ENCODE measurements around the gene ASIC1.

The ASIC1 gene

GRCh38 chr12:50052544-50052943, 4.9 kb upstream of the ASIC1 start:
- H3K9me3 ChIP-seq (ENCODE audit: control insufficient read depth, low read length), result no peaks in the 10 kb centered on the region
- H3K4me3 ChIP-seq (ENCODE audit: extremely low read depth, insufficient read depth, low read length, poor library complexity, severe bottlenecking), result no peak overlapping the region
- H3K36me3 ChIP-seq (ENCODE audit: control insufficient read depth, insufficient read depth, low read length), result no peaks in the 10 kb centered on the region
- no peak overlapping the region for H3K27ac ChIP-seq (ENCODE audit: low read depth, low read length, severe bottlenecking)
- peaks cover 16% of the 10 kb centered on the region for H3K4me1 ChIP-seq (ENCODE audit: control insufficient read depth, insufficient read depth, low read length, poor library complexity, severe bottlenecking)

- no peak overlapping the region for H3K4me3 ChIP-seq (ENCODE audit: extremely low read depth, insufficient read depth, low read length, poor library complexity, severe bottlenecking)
- H3K36me3 ChIP-seq (ENCODE audit: control insufficient read depth, insufficient read depth, low read length), result no peaks in the 10 kb centered on the region
- WGBS, 2 experiments (ENCODE audit: insufficient coverage in 2 of 2), result 84 to 92% methylated on average over 3 to 7 of the region's 7 CpGs
- H3K4me1 ChIP-seq (ENCODE audit: control insufficient read depth, insufficient read depth, low read length, poor library complexity, severe bottlenecking), result peaks cover 17% of the 10 kb centered on the region
- no peaks in the 10 kb centered on the region for H3K9me3 ChIP-seq (ENCODE audit: control insufficient read depth, low read length)
- no peak overlapping the region for H3K27ac ChIP-seq (ENCODE audit: low read depth, low read length, severe bottlenecking)
Measured at GRCh38 chr12:50052964-50053363, 4.4 kb upstream of the ASIC1 start.

- no peak overlapping the region for H3K4me3 ChIP-seq (ENCODE audit: extremely low read depth, insufficient read depth, low read length, poor library complexity, severe bottlenecking)
- no peaks in the 10 kb centered on the region for H3K9me3 ChIP-seq (ENCODE audit: control insufficient read depth, low read length)
- H3K4me1 ChIP-seq (ENCODE audit: control insufficient read depth, insufficient read depth, low read length, poor library complexity, severe bottlenecking), result peaks cover 19% of the 10 kb centered on the region
- no peaks in the 10 kb centered on the region for H3K36me3 ChIP-seq (ENCODE audit: control insufficient read depth, insufficient read depth, low read length)
- 82 to 89% methylated on average over 1 of the region's 1 CpG for WGBS, 2 experiments (ENCODE audit: insufficient coverage in 2 of 2)
- no peak overlapping the region for H3K27ac ChIP-seq (ENCODE audit: low read depth, low read length, severe bottlenecking)
Measured at GRCh38 chr12:50053583-50053982, 3.8 kb upstream of the ASIC1 start.

DNA sequence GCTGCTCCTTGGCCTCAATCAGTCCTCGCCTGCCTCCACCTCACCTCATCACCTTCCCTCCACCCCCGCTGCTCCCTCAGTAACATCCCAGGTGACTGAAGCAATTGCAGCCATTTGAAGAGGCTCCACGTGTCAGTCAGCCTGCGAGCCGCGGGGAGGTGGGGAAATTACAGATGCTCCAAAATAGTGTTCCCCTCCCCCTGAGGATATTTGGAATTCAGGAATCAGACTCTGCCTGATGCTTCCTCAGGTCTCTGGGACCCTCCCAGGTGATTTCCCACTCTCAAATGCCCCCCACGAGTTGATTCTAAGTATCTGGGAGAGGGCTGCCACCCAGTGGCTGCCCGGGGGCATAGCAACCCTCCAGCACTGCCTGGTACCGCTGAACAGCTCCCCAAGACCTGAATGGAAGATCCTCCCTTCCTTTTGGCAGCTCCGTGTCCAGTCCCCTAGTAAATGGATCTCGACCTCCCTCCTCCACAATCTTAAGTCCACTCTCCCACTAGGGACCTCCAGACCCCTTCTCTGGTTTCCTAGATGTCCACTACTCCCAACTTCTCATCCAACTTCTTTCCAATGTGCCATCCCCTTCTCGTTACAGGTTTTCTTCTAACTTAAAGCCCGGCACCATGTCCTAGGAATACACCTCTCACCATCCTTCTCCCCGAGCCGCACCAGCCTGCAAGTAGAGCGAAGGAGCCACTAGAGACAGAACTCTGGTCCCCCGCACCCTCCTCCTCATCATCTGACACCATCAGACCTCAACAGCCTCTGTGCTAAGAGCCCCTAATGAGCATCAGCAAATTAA, 1.4 kb upstream of the ASIC1 start:
- 15% methylated on average over 13 to 14 of the region's 17 CpGs for WGBS, 2 experiments (ENCODE audit: insufficient coverage in 2 of 2)
- no peak overlapping the region for H3K4me3 ChIP-seq (ENCODE audit: extremely low read depth, insufficient read depth, low read length, poor library complexity, severe bottlenecking)

DNA sequence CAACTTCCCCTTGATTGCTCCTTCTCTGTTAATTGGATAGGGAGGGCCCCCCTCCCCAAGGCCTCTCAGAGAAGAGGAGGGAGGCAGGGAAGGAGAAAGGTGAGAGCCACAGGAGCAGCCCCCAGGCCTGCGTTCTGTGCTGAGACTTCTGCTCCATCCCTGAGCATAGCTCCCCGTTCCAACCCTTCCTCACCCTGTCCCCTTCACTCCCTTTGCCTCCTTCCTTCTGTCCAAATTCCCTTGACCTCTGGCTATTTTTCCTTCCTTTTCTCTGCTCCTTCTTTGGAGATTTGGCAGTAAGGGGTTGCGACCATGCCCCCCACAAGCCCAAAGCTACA, 788 bp upstream of the ASIC1 start:
- H3K4me3 ChIP-seq (ENCODE audit: extremely low read depth, insufficient read depth, low read length, poor library complexity, severe bottlenecking), result peak overlapping the region; percentile 59
- no peaks in the 10 kb centered on the region for H3K9me3 ChIP-seq (ENCODE audit: control insufficient read depth, low read length)
- 0% methylated on average over 2 of the region's 3 CpGs; no CpG with 5 or more reads in 1 of the 2 experiments for WGBS, 2 experiments (ENCODE audit: insufficient coverage in 2 of 2)
- H3K4me1 ChIP-seq (ENCODE audit: control insufficient read depth, insufficient read depth, low read length, poor library complexity, severe bottlenecking), result peaks cover 16% of the 10 kb centered on the region
- no peak overlapping the region for H3K27ac ChIP-seq (ENCODE audit: low read depth, low read length, severe bottlenecking)
- H3K36me3 ChIP-seq (ENCODE audit: control insufficient read depth, insufficient read depth, low read length), result no peaks in the 10 kb centered on the region

More for the DNA sequence above, 1.4 kb upstream of the ASIC1 start:
- Histone ChIP-seq H3K36me3 (ENCODE audit: control insufficient read depth, insufficient read depth, low read length) (no peaks in the 10 kb centered on the region), H3K27ac (ENCODE audit: low read depth, low read length, severe bottlenecking) (no peak overlapping the region), H3K4me1 (ENCODE audit: control insufficient read depth, insufficient read depth, low read length, poor library complexity, severe bottlenecking) (peaks cover 21% of the 10 kb centered on the region), H3K9me3 (ENCODE audit: control insufficient read depth, low read length) (no peaks in the 10 kb centered on the region)

GRCh38 chr12:50057896-50058670, 687 bp downstream of the ASIC1 start:
- Histone ChIP-seq H3K9me3 (ENCODE audit: control insufficient read depth, low read length) (no peaks in the 10 kb centered on the region), H3K27ac (ENCODE audit: low read depth, low read length, severe bottlenecking) (no peak overlapping the region), H3K4me1 (ENCODE audit: control insufficient read depth, insufficient read depth, low read length, poor library complexity, severe bottlenecking) (peaks cover 16% of the 10 kb centered on the region), H3K36me3 (ENCODE audit: control insufficient read depth, insufficient read depth, low read length) (no peaks in the 10 kb centered on the region), H3K4me3 (ENCODE audit: extremely low read depth, insufficient read depth, low read length, poor library complexity, severe bottlenecking) (peak overlapping the region; percentile 59)
- WGBS, 2 experiments (ENCODE audit: insufficient coverage in 2 of 2), result 28 to 38% methylated on average over 11 to 14 of the region's 30 CpGs

DNA sequence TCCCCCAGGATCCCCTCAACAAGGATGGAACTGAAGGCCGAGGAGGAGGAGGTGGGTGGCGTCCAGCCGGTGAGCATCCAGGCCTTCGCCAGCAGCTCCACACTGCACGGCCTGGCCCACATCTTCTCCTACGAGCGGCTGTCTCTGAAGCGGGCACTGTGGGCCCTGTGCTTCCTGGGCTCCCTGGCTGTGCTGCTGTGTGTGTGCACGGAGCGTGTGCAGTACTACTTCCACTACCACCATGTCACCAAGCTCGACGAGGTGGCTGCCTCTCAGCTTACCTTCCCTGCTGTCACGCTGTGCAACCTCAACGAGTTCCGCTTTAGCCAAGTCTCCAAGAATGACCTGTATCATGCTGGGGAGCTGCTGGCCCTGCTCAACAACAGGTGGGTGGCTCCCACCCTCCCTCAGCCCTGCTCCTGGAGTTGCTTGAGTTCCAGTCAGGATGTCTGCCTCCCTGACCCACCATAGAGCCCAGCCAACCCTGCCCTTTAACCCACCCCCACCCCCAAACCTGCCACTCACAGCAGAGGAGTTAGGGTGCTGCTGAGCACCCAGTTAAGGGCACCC, 1.4 kb downstream of the ASIC1 start:
- H3K4me3 ChIP-seq (ENCODE audit: extremely low read depth, insufficient read depth, low read length, poor library complexity, severe bottlenecking), result no peak overlapping the region
- no peaks in the 10 kb centered on the region for H3K36me3 ChIP-seq (ENCODE audit: control insufficient read depth, insufficient read depth, low read length)
- H3K9me3 ChIP-seq (ENCODE audit: control insufficient read depth, low read length), result no peaks in the 10 kb centered on the region
- WGBS, 2 experiments (ENCODE audit: insufficient coverage in 2 of 2), result 92 to 95% methylated on average over 12 to 15 of the region's 15 CpGs
- peaks cover 16% of the 10 kb centered on the region for H3K4me1 ChIP-seq (ENCODE audit: control insufficient read depth, insufficient read depth, low read length, poor library complexity, severe bottlenecking)
- H3K27ac ChIP-seq (ENCODE audit: low read depth, low read length, severe bottlenecking), result no peak overlapping the region

- Histone ChIP-seq H3K36me3 (ENCODE audit: control insufficient read depth, insufficient read depth, low read length) (no peaks in the 10 kb centered on the region), H3K27ac (ENCODE audit: low read depth, low read length, severe bottlenecking) (no peak overlapping the region), H3K9me3 (ENCODE audit: control insufficient read depth, low read length) (no peaks in the 10 kb centered on the region), H3K4me3 (ENCODE audit: extremely low read depth, insufficient read depth, low read length, poor library complexity, severe bottlenecking) (no peak overlapping the region), H3K4me1 (ENCODE audit: control insufficient read depth, insufficient read depth, low read length, poor library complexity, severe bottlenecking) (peaks cover 16% of the 10 kb centered on the region)
- 62 to 65% methylated on average over 4 to 6 of the region's 12 CpGs for WGBS, 2 experiments (ENCODE audit: insufficient coverage in 2 of 2)
Measured at GRCh38 chr12:50059440-50060119, 2.2 kb downstream of the ASIC1 start.

GRCh38 chr12:50060120-50060468, 2.7 kb downstream of the ASIC1 start:
- peaks cover 16% of the 10 kb centered on the region for H3K4me1 ChIP-seq (ENCODE audit: control insufficient read depth, insufficient read depth, low read length, poor library complexity, severe bottlenecking)
- H3K36me3 ChIP-seq (ENCODE audit: control insufficient read depth, insufficient read depth, low read length), result no peaks in the 10 kb centered on the region
- 83 to 100% methylated on average over 1 to 2 of the region's 4 CpGs for WGBS, 2 experiments (ENCODE audit: insufficient coverage in 2 of 2)
- H3K4me3 ChIP-seq (ENCODE audit: extremely low read depth, insufficient read depth, low read length, poor library complexity, severe bottlenecking), result no peak overlapping the region
- no peak overlapping the region for H3K27ac ChIP-seq (ENCODE audit: low read depth, low read length, severe bottlenecking)
- no peaks in the 10 kb centered on the region for H3K9me3 ChIP-seq (ENCODE audit: control insufficient read depth, low read length)

GRCh38 chr12:50061171-50061570, 3.8 kb downstream of the ASIC1 start:
- WGBS, 2 experiments (ENCODE audit: insufficient coverage in 2 of 2), result 100% methylated on average over 1 of the region's 2 CpGs; no CpG with 5 or more reads in 1 of the 2 experiments
- Histone ChIP-seq H3K9me3 (ENCODE audit: control insufficient read depth, low read length) (no peaks in the 10 kb centered on the region), H3K27ac (ENCODE audit: low read depth, low read length, severe bottlenecking) (no peak overlapping the region), H3K4me1 (ENCODE audit: control insufficient read depth, insufficient read depth, low read length, poor library complexity, severe bottlenecking) (peaks cover 22% of the 10 kb centered on the region), H3K4me3 (ENCODE audit: extremely low read depth, insufficient read depth, low read length, poor library complexity, severe bottlenecking) (no peak overlapping the region), H3K36me3 (ENCODE audit: control insufficient read depth, insufficient read depth, low read length) (no peaks in the 10 kb centered on the region)

Measured in mesodermal cell (in vitro differentiated cells).